ENCODE data around the gene SRD5A3.

DNA sequence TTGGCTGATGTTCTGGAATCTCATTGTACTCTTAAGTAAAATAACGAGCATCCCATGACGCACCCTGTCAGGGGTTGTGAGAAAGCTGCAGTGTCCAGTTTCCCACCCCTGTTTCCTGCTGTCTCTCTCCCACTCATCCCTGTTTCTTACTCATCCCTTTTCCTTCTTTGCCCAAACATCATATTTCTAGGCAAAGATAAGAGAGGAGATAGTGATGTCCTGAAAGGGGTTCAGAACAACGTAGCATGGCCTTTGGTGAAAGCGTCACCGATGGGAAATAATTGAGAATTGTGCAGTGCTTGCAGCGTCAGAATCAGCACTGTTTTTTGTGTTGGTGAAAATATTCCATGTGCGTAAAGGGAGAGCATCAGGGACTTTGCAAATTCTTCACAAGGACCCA lies 26.2 kb downstream of the SRD5A3 start:
- TF ChIP-seq, protein P1, sequence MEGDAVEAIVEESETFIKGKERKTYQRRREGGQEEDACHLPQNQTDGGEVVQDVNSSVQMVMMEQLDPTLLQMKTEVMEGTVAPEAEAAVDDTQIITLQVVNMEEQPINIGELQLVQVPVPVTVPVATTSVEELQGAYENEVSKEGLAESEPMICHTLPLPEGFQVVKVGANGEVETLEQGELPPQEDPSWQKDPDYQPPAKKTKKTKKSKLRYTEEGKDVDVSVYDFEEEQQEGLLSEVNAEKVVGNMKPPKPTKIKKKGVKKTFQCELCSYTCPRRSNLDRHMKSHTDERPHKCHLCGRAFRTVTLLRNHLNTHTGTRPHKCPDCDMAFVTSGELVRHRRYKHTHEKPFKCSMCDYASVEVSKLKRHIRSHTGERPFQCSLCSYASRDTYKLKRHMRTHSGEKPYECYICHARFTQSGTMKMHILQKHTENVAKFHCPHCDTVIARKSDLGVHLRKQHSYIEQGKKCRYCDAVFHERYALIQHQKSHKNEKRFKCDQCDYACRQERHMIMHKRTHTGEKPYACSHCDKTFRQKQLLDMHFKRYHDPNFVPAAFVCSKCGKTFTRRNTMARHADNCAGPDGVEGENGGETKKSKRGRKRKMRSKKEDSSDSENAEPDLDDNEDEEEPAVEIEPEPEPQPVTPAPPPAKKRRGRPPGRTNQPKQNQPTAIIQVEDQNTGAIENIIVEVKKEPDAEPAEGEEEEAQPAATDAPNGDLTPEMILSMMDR (IDR thresholded peaks at IDR 0.05), result no peak
- TF ChIP-seq POLR2AphosphoS5 (IDR thresholded peaks at IDR 0.05; ENCODE audit: insufficient read depth in 1 of 2, low read depth in 1 of 2), result no peak

All from vagina (tissue), 2 donors.